ENCODE measurements around the gene SREK1. TPM values are rescaled to one million over a fixed set of nuclear protein-coding genes. Genes with fewer than 3 reads are reported as not detected.

SREK1 gene
- total RNA-seq, 1 donor from 2014 or later, result 81.1 TPM

- Mint-ChIP-seq H3K27me3 (no peaks in the 10 kb centered on the region), H3K27ac (no peak overlapping the region), H3K4me1 (ENCODE audit: unreplicated experiment) (no peaks in the 10 kb centered on the region), H3K9me3 (no peaks in the 10 kb centered on the region), H3K4me3 (no peak overlapping the region), H3K36me3 (peaks cover 41% of the 10 kb centered on the region)
- DNase-seq (ENCODE audit: extremely low spot score, unreplicated experiment), result no peak
- TF ChIP-seq CTCF (conservative IDR thresholded peaks at IDR 0.05), result peak; percentile 67
Observed at GRCh38 chr5:66174338-66174737, 30.2 kb downstream of the SREK1 start.

GRCh38 chr5:66178799-66179198, 34.7 kb downstream of the SREK1 start:
- Mint-ChIP-seq H3K4me1 (ENCODE audit: unreplicated experiment) (no peaks in the 10 kb centered on the region), H3K36me3 (peaks cover 58% of the 10 kb centered on the region), H3K27me3 (no peaks in the 10 kb centered on the region), H3K27ac (no peak overlapping the region), H3K4me3 (no peak overlapping the region), H3K9me3 (no peaks in the 10 kb centered on the region)
- DNase-seq (ENCODE audit: extremely low spot score, unreplicated experiment), result no peak
- TF ChIP-seq CTCF (conservative IDR thresholded peaks at IDR 0.05), result no peak

GRCh38 chr5:66179297-66180051, 35.4 kb downstream of the SREK1 start:
- H3K4me1 Mint-ChIP-seq (ENCODE audit: unreplicated experiment), result no peaks in the 10 kb centered on the region
- TF ChIP-seq CTCF (conservative IDR thresholded peaks at IDR 0.05), result peak; percentile 16
- H3K27ac Mint-ChIP-seq, result no peak overlapping the region
- DNase-seq (ENCODE audit: extremely low spot score, unreplicated experiment), result no peak
- peaks cover 56% of the 10 kb centered on the region for H3K36me3 Mint-ChIP-seq
- no peaks in the 10 kb centered on the region for H3K9me3 Mint-ChIP-seq
- no peak overlapping the region for H3K4me3 Mint-ChIP-seq
- H3K27me3 Mint-ChIP-seq, result no peaks in the 10 kb centered on the region

GRCh38 chr5:66180282-66181155, 36.4 kb downstream of the SREK1 start:
- TF ChIP-seq CTCF (conservative IDR thresholded peaks at IDR 0.05), result no peak
- Mint-ChIP-seq H3K27ac (no peak overlapping the region), H3K4me1 (ENCODE audit: unreplicated experiment) (no peaks in the 10 kb centered on the region), H3K4me3 (no peak overlapping the region), H3K36me3 (peaks cover 48% of the 10 kb centered on the region), H3K27me3 (no peaks in the 10 kb centered on the region), H3K9me3 (no peaks in the 10 kb centered on the region)
- no peak for DNase-seq (ENCODE audit: extremely low spot score, unreplicated experiment)

GRCh38 chr5:66186108-66186507, 42.0 kb downstream of the SREK1 start:
- TF ChIP-seq CTCF (conservative IDR thresholded peaks at IDR 0.05), result no peak
- H3K36me3 Mint-ChIP-seq, result peaks cover 15% of the 10 kb centered on the region
- peaks cover 3% of the 10 kb centered on the region for H3K9me3 Mint-ChIP-seq
- no peaks in the 10 kb centered on the region for H3K4me1 Mint-ChIP-seq (ENCODE audit: unreplicated experiment)
- no peaks in the 10 kb centered on the region for H3K27me3 Mint-ChIP-seq
- DNase-seq (ENCODE audit: extremely low spot score, unreplicated experiment), result no peak
- H3K4me3 Mint-ChIP-seq, result no peak overlapping the region
- H3K27ac Mint-ChIP-seq, result no peak overlapping the region
